Measurements from ENCODE around the gene EML3. TPM values are rescaled to one million over a fixed set of nuclear protein-coding genes. Genes with fewer than 3 reads are reported as not detected.
A peak's percentile ranks its signal among the peaks of the same experiment; 100 is the strongest.

EML3 gene
- total RNA-seq, 2 donors from 2014 or later = 37.5 to 58.7 TPM

- intact Hi-C loops (cut with DNase I) = no loop called here
- no peaks in the 10 kb centered on the region for H3K36me3 ChIP-seq
- DNase-seq = no peak
- no peak for TF ChIP-seq CTCF (IDR thresholded peaks at IDR 0.05)
- no peaks in the 10 kb centered on the region for H3K27me3 ChIP-seq
- no peak overlapping the region for H3K9ac ChIP-seq (ENCODE audit: low read depth in 2 of 2, low read length in 2 of 2)
- H3K4me1 ChIP-seq = peaks cover 20% of the 10 kb centered on the region
- H3K4me3 ChIP-seq = no peak overlapping the region
- no peaks in the 10 kb centered on the region for H3K9me3 ChIP-seq
- no peak overlapping the region for H3K27ac ChIP-seq
Measured at GRCh38 chr11:62649486-62649885, 36.9 kb upstream of the EML3 start.

GRCh38 chr11:62648967-62649364, 36.4 kb upstream of the EML3 start:
- H3K27ac ChIP-seq = no peak overlapping the region
- H3K4me1 ChIP-seq = peaks cover 20% of the 10 kb centered on the region
- TF ChIP-seq CTCF (IDR thresholded peaks at IDR 0.05) = no peak
- DNase-seq = no peak
- no peaks in the 10 kb centered on the region for H3K9me3 ChIP-seq
- intact Hi-C loops (cut with DNase I) = no loop called here
- no peak overlapping the region for H3K4me3 ChIP-seq
- H3K9ac ChIP-seq (ENCODE audit: low read depth in 2 of 2, low read length in 2 of 2) = no peak overlapping the region
- H3K27me3 ChIP-seq = no peaks in the 10 kb centered on the region
- no peaks in the 10 kb centered on the region for H3K36me3 ChIP-seq

GRCh38 chr11:62648185-62648966, 35.8 kb upstream of the EML3 start:
- Histone ChIP-seq H3K4me3 (no peak overlapping the region), H3K27me3 (no peaks in the 10 kb centered on the region), H3K9ac (ENCODE audit: low read depth in 2 of 2, low read length in 2 of 2) (no peak overlapping the region), H3K4me1 (peaks cover 20% of the 10 kb centered on the region), H3K27ac (no peak overlapping the region), H3K9me3 (no peaks in the 10 kb centered on the region), H3K36me3 (no peaks in the 10 kb centered on the region)
- no peak for TF ChIP-seq CTCF (IDR thresholded peaks at IDR 0.05)
- intact Hi-C loops (cut with DNase I) = no loop called here
- no peak for DNase-seq

GRCh38 chr11:62647609-62648005, 35.0 kb upstream of the EML3 start:
- H3K27me3 ChIP-seq = no peaks in the 10 kb centered on the region
- no peak overlapping the region for H3K9ac ChIP-seq (ENCODE audit: low read depth in 2 of 2, low read length in 2 of 2)
- no peak for DNase-seq
- H3K4me1 ChIP-seq = peaks cover 20% of the 10 kb centered on the region
- intact Hi-C loops (cut with DNase I) = no loop called here
- H3K27ac ChIP-seq = no peak overlapping the region
- H3K36me3 ChIP-seq = no peaks in the 10 kb centered on the region
- no peak overlapping the region for H3K4me3 ChIP-seq
- no peak for TF ChIP-seq CTCF (IDR thresholded peaks at IDR 0.05)
- H3K9me3 ChIP-seq = no peaks in the 10 kb centered on the region

GRCh38 chr11:62646825-62647608, 34.4 kb upstream of the EML3 start:
- no peaks in the 10 kb centered on the region for H3K9me3 ChIP-seq
- intact Hi-C loops (cut with DNase I) = no loop called here
- peaks cover 16% of the 10 kb centered on the region for H3K4me1 ChIP-seq
- no peaks in the 10 kb centered on the region for H3K36me3 ChIP-seq
- no peak for DNase-seq
- H3K27me3 ChIP-seq = no peaks in the 10 kb centered on the region
- no peak for TF ChIP-seq CTCF (IDR thresholded peaks at IDR 0.05)
- no peak overlapping the region for H3K4me3 ChIP-seq
- H3K9ac ChIP-seq (ENCODE audit: low read depth in 2 of 2, low read length in 2 of 2) = peak overlapping the region in 1 of 2 donors; percentile 92
- H3K27ac ChIP-seq = no peak overlapping the region
